ENCODE data around the gene RBMX2. TPM values are rescaled to one million over a fixed set of nuclear protein-coding genes. Genes with fewer than 3 reads are reported as not detected.
A peak's percentile ranks its signal among the peaks of the same experiment; 100 is the strongest.
"Not testable (repeated sequence)": the region's sequence is repeated elsewhere in the genome, so short reads cannot be mapped to it uniquely, and the experiment has no call there.

Gene RBMX2, protein sequence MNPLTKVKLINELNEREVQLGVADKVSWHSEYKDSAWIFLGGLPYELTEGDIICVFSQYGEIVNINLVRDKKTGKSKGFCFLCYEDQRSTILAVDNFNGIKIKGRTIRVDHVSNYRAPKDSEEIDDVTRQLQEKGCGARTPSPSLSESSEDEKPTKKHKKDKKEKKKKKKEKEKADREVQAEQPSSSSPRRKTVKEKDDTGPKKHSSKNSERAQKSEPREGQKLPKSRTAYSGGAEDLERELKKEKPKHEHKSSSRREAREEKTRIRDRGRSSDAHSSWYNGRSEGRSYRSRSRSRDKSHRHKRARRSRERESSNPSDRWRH
- 78.2 TPM for polyA plus RNA-seq (2012; ENCODE audit: insufficient read depth, insufficient read length)

DNA sequence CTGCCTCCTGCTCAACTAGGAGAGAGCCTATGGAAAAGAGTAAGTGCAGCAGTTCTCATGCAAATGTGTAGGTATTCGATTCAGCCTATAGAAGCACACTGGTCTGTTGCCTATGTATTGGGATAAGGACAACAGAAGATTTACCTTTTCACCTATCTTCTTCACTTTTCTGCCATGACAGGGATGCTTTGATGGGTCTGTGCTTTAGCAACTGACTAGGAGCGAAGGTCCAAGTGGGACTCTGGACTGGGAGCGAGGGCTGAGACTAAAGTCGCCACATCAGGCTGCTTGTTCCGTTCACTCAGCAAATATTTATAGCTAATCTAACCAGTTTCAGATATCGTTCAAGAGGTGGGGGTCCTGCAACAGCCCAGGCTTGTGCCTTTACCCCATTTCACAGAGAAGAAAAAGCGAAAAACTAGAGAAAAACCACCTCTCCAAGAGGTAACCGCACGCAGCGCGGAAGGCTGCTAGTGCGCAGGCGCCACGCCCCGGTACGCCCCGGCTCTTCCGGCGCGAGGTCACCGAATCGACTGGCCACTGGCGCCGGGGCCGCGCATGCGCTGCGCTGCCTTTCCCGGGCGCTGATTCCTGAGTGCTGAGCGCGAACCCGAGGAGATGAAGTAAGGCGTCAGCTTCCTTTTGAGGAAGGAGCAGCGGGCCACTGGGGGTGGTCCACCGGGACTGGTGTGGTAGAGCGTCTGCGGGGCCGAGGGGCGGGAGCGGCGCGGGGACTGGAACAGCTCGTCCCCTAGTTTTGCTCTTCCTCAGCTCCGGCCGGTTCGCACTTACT lies at the start of gene RBMX2:
Gene RBMX2, plus strand, starts transcription at position 573 of the 793 bp plus-strand sequence. Its CDS starts 46 bp downstream, at position 619.
- DNase-seq (ENCODE audit: low read depth, low spot score) = peak; percentile 50
- H3K4me3 ChIP-seq (ENCODE audit: low read length) = peak within 1 kb of the TSS; percentile 80

DNA sequence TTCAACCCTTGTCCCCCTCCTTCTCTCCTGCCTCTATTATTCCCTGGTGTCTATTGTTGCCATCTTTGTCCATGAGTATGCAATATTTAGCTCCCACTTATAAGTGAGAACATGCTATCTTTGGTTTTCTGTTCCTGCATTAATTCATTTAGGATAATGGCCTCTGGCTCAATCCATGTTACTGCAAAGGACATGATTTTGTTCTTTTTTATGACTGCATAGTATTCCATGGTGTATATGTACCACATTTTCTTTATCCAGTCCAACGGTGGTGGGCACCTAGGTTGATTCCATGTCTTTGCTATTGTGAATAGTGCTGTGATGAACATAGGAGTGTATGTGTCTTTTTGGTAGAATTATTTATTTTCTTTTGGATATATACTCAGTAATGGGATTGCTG lies 49.7 kb upstream of the RBMX2 start:
- H3K4me3 ChIP-seq (ENCODE audit: low read length); DNase-seq (ENCODE audit: low read depth, low spot score): not testable (repeated sequence)

DNA sequence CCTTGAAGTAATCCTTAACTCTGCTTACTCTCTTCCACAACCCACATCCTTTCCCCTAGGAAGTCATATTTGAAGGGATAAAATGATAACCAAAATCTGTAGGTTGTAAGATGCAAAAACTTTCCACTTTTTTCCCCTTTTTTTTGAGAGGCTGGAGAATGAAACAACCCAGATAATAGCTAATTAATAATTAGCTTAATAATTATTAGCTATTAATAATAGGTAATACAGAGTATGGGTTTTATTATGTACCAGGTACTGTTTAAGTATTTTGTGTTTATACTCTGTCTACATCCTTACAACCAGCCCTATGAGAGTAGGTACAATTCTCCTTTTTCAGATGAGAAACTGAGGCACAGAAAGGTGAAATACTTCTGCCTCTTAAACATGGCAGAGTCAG lies 25.7 kb upstream of the RBMX2 start:
- H3K4me3 ChIP-seq (ENCODE audit: low read length) = no peak overlapping the region
- DNase-seq (ENCODE audit: low read depth, low spot score) = no peak

DNA sequence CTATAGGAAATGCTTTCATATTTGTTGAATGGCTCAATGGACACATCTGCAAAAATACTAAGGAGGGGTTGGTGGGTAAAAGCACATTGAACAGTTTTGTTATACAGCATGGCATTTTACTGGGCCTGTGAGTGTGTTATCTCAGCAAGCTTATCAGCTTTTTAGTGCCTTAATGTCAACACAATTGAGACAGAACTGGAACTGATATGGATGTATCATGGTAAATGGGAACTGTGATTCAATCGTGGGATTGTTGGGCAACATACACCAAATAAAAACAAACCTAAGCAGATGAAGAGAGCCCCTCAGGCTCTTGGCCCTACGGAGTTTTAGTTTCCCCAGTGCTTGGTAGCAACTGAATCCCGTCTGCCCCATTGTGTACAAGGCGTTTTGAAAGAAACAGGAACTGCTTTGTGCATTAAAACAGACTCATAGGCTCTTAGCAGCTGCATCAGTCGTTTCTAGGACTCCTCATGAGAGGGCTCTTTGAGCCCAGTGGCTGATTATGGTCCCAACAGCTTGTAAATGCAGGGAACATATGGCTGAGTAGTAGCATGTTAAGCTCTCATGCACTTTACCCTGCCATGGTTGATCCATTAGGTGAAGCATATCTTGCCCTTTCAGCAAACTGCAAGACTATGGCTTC lies 23.6 kb upstream of the RBMX2 start:
- no peak for DNase-seq (ENCODE audit: low read depth, low spot score)

DNA sequence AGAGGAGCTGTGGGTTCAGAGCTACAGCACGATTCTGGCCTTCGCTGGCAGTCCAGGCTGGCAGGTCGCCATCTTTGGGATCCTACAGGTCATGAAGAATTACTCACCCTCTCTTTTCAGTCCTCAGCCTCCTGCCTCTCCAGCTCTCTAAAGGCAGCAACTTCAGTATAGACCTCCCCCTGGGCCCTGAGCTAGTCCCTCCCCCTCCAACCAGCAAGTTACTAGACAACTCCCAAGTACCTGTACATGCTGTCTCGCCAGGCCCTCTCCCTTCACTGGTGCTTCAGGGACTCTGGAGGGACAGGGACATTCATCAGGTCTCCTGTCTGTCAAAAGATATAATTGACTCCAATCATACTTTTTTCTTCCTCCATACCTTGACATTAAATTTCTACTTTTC lies 16.3 kb upstream of the RBMX2 start, which contains the start of gene GPR119:
Gene GPR119, minus strand, starts transcription at position 155 of the 400 bp plus-strand sequence. CDS start 227 bp downstream, outside the sequence.
- no peak for DNase-seq (ENCODE audit: low read depth, low spot score)
- H3K4me3 ChIP-seq (ENCODE audit: low read length) = no peak within 1 kb of the TSS

More for the DNA sequence above, 23.6 kb upstream of the RBMX2 start:
- H3K4me3 ChIP-seq (ENCODE audit: low read length) = no peak overlapping the region

DNA sequence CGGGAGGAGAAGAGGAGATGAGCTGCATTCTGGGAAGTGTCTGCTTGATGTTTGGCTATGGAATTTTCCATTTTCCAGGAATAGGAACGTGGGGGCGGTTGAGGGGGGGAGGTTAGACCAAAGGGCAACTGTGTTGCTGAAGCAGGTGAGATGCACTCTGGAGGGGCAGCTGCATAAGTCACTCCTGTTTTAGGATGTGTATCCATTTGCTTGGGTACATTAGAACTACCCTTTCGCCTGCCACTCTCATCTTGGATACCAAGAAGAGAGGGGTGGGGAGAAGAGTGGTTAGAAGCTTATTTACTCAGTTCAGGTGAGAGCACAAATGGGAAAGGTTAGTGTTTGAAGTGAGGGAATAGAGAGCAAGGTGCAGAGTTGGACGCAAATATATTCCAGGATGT lies 15.4 kb upstream of the RBMX2 start:
- no peak for DNase-seq (ENCODE audit: low read depth, low spot score)
- H3K4me3 ChIP-seq (ENCODE audit: low read length) = no peak overlapping the region

DNA sequence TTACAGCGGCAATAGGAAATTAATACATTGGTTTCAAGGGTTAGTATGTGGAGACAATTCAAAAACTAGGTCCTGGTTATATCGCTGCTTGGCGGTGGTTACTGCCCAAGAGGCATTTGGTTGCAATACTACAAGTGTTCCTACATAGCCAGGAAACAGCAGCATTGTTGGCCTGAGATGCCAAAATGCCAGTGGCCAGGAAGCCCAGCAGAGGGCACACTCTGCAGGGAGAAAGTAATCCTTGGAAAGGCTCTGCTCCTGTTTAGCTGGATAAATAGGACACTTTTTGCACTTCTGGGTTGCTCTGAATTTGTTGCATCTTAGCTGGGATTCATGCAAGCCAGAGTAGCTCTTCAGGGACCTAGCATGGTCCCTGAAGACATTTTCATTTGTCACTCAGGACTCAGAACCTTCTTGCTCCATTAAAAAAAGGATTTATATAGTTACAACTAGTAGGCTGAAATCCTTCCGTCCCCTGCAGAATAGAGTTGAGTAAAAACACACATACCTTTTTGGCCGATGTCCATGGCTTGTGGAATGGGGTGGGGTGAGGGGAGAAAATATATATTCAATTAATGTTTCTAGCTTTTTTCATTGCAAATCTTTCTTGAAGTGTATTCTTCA lies 8.2 kb upstream of the RBMX2 start:
- no peak overlapping the region for H3K4me3 ChIP-seq (ENCODE audit: low read length)
- peak; percentile 7 for DNase-seq (ENCODE audit: low read depth, low spot score)

DNA sequence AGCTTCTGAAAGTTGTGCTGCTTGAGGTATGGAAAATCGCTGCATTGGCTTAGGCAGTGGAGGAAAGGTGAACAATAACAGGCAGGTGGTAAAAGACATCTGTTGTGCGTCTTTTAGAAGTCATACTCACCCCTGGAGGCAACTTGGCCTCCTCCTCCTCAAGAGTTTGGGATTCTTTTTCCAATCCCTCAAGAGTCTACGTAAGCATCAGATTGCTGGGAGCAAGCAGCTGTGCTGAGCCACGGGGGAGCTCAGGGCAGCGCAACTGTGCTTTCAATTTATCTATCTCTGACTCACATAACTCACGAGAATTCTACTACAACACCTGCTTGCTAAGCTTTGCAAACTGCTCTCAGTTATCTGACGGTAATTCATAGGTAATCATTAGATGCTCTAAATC lies 6.4 kb upstream of the RBMX2 start:
- DNase-seq (ENCODE audit: low read depth, low spot score) = no peak
- no peak overlapping the region for H3K4me3 ChIP-seq (ENCODE audit: low read length)

DNA sequence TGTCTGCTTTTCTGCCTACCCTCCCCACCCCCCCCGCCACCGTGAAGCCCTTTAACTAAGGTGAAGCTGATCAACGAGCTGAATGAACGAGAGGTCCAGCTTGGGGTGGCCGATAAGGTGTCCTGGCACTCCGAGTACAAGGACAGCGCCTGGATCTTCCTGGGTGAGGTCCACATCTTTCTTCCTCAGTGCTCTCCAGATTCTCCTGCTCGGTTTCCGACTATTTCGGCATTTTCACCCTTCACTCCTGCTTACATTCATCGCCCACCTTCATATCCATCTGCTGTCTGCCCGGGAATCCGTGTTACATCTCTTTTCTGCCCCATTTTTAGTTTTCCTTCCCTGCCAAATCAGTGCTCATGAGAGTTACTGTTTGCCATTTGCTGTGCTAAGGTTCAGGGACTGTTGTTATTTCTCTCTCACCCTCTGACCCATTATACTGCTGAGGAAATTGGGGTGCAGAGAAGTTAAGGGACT lies 459 bp downstream of the RBMX2 start:
- DNase-seq (ENCODE audit: low read depth, low spot score) = no peak
- peak overlapping the region; percentile 80 for H3K4me3 ChIP-seq (ENCODE audit: low read length)

DNA sequence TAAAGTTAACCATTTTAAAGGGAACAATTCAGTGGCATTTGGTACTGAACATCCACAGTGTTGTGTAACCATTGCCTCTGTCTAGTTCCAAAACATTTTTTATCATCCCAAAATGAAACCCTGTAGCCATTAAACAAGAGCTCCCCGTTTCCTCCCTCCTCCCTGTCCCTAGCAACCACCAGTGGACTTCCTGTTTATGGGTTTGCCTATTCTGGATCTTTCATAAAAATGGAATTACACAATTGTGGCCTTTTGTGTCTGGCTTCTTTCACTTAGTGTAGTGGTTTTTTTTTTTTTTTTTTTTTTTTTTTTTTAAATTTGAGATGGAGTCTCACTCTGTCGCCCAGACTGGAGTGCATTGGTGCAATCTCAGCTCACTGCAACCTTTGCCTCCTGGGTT lies 11.6 kb downstream of the RBMX2 start:
- no peak overlapping the region for H3K4me3 ChIP-seq (ENCODE audit: low read length)
- DNase-seq (ENCODE audit: low read depth, low spot score) = no peak

DNA sequence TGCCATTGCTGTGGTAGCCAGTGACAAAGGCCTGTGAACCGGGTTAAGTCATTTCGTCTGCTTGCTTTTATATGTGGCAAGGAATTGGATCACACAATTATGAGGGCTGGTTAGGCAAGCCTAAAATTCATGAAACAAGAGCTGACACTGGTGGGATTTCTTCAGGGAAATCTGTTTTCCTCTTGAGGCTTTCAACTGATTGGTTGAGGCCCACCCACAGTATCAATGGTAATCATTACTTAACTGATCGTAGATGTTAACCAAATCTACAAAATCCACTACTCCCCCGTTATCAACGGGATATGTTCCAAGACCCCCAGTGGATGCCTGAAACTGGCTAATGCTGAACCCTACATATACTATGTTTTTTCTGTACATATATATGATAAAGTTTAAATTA lies 13.0 kb downstream of the RBMX2 start:
- no peak for DNase-seq (ENCODE audit: low read depth, low spot score)
- no peak overlapping the region for H3K4me3 ChIP-seq (ENCODE audit: low read length)

DNA sequence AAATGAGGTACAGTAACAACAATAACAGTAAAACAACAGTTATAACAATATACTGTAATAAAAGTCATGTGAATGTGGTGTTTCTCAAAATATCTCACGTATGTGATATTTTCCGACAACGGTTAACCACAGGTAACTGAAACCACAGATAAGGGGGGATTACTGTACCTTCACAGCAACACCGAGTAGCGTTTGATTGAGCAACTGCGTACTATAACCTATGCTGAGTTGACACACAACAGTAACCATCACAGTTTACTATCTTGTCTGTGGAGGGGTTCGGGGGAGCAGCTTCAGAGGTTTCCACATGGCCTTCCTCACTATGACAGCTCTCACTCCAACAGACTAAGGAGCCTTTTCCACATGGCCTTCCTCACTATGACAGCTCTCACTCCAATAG lies 13.4 kb downstream of the RBMX2 start:
- H3K4me3 ChIP-seq (ENCODE audit: low read length) = no peak overlapping the region
- DNase-seq (ENCODE audit: low read depth, low spot score) = peak; percentile 66

DNA sequence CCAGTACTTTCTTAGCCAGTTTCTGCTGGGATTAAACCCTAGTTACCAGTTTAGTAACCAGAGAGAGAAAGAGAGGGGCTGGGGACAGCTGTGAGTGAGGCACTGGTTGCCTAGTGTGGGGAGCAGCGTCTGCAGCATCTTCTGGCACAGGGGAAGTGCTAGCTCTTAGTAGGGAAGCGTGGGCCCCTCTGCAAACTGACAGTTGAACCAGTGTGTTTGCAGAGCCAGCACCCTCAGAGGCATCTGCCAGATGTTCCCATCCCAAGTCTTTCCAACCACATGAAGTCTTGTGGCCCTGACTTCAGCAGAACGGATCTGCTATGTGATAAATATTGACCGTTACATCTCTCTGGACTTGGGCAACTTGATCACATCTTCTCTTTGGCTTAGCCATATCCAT lies 15.0 kb downstream of the RBMX2 start:
- DNase-seq (ENCODE audit: low read depth, low spot score) = peak; percentile 3
- no peak overlapping the region for H3K4me3 ChIP-seq (ENCODE audit: low read length)

DNA sequence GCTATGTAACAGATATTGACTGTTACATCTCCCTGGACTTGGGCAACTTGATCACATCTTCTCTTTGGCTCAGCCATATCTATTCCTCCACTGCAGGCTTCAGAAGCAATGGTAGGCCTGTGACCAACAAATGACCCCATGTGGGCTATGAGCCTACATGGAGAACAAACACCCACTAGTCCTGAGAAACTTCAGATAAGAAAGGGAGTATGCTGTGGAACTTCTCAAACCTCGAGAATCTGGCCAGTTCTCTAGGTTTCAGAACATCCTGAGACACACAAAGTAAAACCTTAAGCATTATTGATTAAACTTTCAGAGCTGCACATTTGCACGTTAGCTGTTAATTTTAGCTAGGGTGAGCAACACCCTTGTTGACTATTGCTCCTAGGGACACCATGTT lies 16.3 kb downstream of the RBMX2 start:
- no peak for DNase-seq (ENCODE audit: low read depth, low spot score)

DNA sequence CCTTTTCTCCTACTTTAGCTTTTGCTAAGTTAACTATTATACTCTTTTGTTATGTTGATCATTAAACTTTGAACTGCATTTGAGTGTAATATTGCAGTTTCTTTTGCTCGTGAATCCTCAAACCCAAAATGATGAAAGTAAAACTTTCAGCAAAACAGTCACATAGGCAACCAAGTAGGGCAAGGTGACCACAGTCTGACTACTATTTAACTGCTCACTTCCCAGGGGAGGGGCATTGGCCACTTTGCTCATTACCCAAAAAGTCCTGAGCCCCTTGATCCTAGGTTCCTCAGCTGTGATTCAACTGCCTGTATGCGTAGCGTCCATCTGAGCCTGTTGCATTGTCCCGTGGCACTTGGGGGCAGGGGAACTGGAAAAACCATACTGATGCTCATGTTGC lies 17.0 kb downstream of the RBMX2 start:
- no peak overlapping the region for H3K4me3 ChIP-seq (ENCODE audit: low read length)

More for the DNA sequence above, 16.3 kb downstream of the RBMX2 start:
- no peak overlapping the region for H3K4me3 ChIP-seq (ENCODE audit: low read length)

DNA sequence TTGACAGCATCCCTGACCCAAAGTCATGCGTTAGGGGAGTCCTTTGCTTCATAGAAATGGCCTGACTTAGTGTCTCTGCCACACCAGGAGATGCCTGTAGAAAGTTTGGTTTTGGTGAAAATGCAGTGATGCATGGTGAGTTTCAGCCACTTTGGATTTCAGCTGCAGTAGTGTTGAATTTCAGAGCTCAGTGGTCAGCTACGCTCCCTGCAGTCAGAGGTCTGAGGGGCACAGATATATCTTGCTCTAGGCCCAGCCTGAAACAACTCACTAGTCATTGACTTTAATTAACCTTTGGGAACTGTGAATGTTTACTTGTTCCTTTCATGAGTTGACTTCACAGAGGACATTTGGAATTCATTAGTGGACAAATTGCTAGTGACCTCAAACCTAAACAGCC lies 17.5 kb downstream of the RBMX2 start:
- H3K4me3 ChIP-seq (ENCODE audit: low read length) = no peak overlapping the region

More for the DNA sequence above, 17.0 kb downstream of the RBMX2 start:
- DNase-seq (ENCODE audit: low read depth, low spot score) = no peak

DNA sequence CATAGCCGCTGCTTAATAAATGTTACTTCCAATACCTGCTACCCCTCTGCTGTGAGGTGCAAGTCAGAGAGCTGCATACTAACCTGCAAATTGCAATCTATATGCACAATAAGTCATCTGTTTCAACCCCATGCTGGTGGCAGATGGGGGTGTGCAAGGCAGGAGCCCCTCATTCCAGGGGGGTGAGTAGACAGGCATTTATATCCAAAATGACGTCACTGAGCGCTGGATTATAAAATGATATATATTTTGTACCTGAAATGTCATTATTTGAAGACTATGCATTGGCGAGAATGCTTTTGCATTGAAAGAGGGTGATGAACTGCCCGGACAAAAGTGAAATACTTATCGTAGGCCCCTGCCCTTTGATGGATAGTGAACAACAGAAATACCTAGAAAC lies 24.7 kb downstream of the RBMX2 start:
- H3K4me3 ChIP-seq (ENCODE audit: low read length) = no peak overlapping the region
- no peak for DNase-seq (ENCODE audit: low read depth, low spot score)

More for the DNA sequence above, 17.5 kb downstream of the RBMX2 start:
- DNase-seq (ENCODE audit: low read depth, low spot score) = no peak

DNA sequence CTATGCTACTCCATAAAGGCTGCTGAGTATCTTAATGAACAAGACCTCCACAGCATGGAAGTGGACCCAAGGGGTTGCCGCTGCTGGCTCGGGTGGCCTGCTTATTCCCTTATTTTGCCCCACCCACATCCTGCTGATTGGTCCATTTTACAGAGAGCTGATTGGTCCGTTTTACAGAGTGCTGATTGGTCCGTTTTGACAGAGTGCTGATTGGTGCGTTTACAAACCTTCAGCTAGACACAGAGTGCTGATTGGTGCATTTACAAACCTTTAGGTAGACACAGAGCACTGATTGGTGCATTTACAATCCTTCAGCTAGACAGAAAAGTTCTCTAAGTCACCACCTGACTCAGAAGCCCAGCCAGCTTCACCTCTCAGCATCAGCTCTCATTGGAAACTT lies 27.4 kb downstream of the RBMX2 start:
- DNase-seq (ENCODE audit: low read depth, low spot score); H3K4me3 ChIP-seq (ENCODE audit: low read length): not testable (repeated sequence)

DNA sequence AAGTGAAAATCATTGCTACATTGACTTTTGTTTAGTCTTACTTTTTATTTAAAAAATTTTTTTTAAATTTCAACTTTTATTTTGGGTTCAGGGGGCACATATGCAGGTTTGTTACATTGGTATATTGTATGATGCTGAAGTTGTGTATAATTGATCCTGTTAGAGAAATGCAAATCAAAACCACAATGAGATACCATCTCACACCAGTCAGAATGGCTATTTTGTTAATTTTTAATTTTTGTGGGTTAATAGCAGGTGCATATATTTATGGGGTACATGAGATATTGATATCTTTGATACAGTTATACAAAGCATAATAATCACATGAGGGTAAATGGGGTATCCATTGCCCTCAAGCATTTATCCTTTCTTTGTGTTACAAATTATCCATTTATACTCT lies 34.1 kb downstream of the RBMX2 start:
- no peak overlapping the region for H3K4me3 ChIP-seq (ENCODE audit: low read length)
- no peak for DNase-seq (ENCODE audit: low read depth, low spot score)
